Hepatocyte (in vitro differentiated cells): ENCODE data around the gene FUS. TPM values are rescaled to one million over a fixed set of nuclear protein-coding genes. Genes with fewer than 3 reads are reported as not detected.

Source experiments
- DNase-seq: peaks from one replicate; pipeline ENCODE4 v3.0.0-alpha.2; 2016; ENCODE audit warnings: low spot score
- H2AFZ ChIP-seq: fragments of 200-600 bp; sonication (generic); 2 replicates; pipeline ENCODE4 v1.6.0; 2016; ENCODE audit warnings: antibody characterized with exemption, mild to moderate bottlenecking
- H3K27ac ChIP-seq: fragments of 200-600 bp; sonication (generic); 2 replicates; pipeline ENCODE4 v1.5.1; 2016; ENCODE audit warnings: mild to moderate bottlenecking
- H3K27me3 ChIP-seq: fragments of 200-600 bp; sonication (generic); 2 replicates; pipeline ENCODE4 v1.6.1; 2016
- H3K36me3 ChIP-seq: fragments of 200-600 bp; sonication (generic); replicated peaks from 2 replicates; pipeline ENCODE4 v1.5.1; 2016; ENCODE audit warnings: low read depth; ENCODE audit not compliant: insufficient read depth
- H3K4me1 ChIP-seq: fragments of 200-600 bp; sonication (generic); 2 replicates; pipeline ENCODE4 v1.5.1; 2016; ENCODE audit warnings: mild to moderate bottlenecking, moderate library complexity; ENCODE audit not compliant: insufficient read depth
- H3K4me2 ChIP-seq: fragments of 200-600 bp; sonication (generic); 2 replicates; pipeline ENCODE4 v1.6.0; 2016
- H3K4me3 ChIP-seq: fragments of 200-600 bp; sonication (generic); 2 replicates; pipeline ENCODE4 v1.5.1; 2016; ENCODE audit warnings: mild to moderate bottlenecking
- H3K79me2 ChIP-seq: fragments of 200-600 bp; sonication (generic); 2 replicates; pipeline ENCODE4 v1.6.0; 2017; ENCODE audit warnings: mild to moderate bottlenecking
- H3K9me2 ChIP-seq: fragments of 200-600 bp; sonication (generic); replicated peaks from 2 replicates; pipeline ENCODE4 v1.6.0; 2017; ENCODE audit warnings: mild to moderate bottlenecking; ENCODE audit not compliant: insufficient read depth
- H3K9me3 ChIP-seq: fragments of 200-600 bp; sonication (generic); 2 replicates; pipeline ENCODE4 v1.5.1; 2016; ENCODE audit warnings: low read depth, mild to moderate bottlenecking
- H4K20me1 ChIP-seq: fragments of 200-600 bp; sonication (generic); 2 replicates; pipeline ENCODE4 v1.6.0; 2016; ENCODE audit warnings: mild to moderate bottlenecking; ENCODE audit not compliant: insufficient read depth, poor library complexity, severe bottlenecking
- EZH2 ChIP-seq: fragments of 200-600 bp; sonication (generic); IDR thresholded peaks from 2 replicates; pipeline ENCODE4 v1.6.1; 2016; ENCODE audit warnings: antibody characterized with exemption, mild to moderate bottlenecking, borderline replicate concordance
- EZH2phosphoT487 ChIP-seq: fragments of 200-600 bp; sonication (generic); IDR thresholded peaks from one replicate; pipeline ENCODE4 v1.6.1; 2018; ENCODE audit warnings: antibody characterized with exemption, mild to moderate bottlenecking, low read depth, moderate library complexity; ENCODE audit not compliant: unreplicated experiment, severe bottlenecking
- WGBS: methylation state at CpG from one replicate; pipeline ENCODE4 v1.1.6; 2016; ENCODE audit warnings: low lambda C conversion rate; ENCODE audit errors: missing lambda C conversion rate; 5-methylcytosine and 5-hydroxymethylcytosine counted together
- polyA plus RNA-seq: library from polyadenylated mRNA; unstranded; fragments of >200 nt; fragmentation: Nextera tagmentation; extraction: Ambion mirVana; gene quantifications from 2 replicates; pipeline ENCODE4 v1.2.1, GENCODE V29; 2016
- total RNA-seq: library from RNA; depleted of rRNA; stranded (reverse); fragments of >200 nt; gene quantifications from 2 replicates; pipeline ENCODE4 v1.2.3, GENCODE V29; 2014
- TF ChIP-seq, protein P1 (sequence below): fragments of 200-600 bp; sonication (generic); IDR thresholded peaks from 2 replicates; pipeline ENCODE4 v1.5.1; 2016; ENCODE audit warnings: antibody characterized with exemption, mild to moderate bottlenecking; ENCODE audit not compliant: poor library complexity

FUS gene
- total and polyA plus RNA-seq, 2 experiments from 2014 or later: 47.4 to 327 TPM

DNA sequence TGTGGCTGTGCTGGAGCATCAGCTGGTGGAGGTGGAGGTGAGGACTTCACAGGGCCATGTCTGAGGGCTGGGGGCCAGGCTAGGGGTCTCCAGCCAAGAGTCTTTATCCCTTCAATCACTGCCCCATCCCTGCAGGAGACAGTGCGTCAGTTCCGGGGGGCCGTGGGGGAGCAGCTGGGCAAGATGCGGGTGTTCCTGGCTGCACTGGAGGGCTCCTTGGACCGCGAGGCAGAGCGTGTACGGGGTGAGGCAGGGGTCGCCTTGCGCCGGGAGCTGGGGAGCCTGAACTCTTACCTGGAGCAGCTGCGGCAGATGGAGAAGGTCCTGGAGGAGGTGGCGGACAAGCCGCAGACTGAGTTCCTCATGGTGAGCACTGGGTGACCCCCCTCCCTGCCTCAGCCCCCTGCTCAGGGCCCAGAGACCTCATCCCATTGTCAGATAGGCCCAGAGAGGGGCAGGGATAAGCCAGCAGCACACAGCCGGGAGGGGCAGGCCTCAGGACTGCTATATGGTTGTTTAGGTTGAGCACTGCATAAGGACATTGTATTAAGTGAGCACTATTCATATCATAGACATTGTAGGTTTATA, 39.3 kb downstream of the FUS start:
- TF ChIP-seq EZH2 (no peak), EZH2phosphoT487 (no peak)
- TF ChIP-seq, protein P1, sequence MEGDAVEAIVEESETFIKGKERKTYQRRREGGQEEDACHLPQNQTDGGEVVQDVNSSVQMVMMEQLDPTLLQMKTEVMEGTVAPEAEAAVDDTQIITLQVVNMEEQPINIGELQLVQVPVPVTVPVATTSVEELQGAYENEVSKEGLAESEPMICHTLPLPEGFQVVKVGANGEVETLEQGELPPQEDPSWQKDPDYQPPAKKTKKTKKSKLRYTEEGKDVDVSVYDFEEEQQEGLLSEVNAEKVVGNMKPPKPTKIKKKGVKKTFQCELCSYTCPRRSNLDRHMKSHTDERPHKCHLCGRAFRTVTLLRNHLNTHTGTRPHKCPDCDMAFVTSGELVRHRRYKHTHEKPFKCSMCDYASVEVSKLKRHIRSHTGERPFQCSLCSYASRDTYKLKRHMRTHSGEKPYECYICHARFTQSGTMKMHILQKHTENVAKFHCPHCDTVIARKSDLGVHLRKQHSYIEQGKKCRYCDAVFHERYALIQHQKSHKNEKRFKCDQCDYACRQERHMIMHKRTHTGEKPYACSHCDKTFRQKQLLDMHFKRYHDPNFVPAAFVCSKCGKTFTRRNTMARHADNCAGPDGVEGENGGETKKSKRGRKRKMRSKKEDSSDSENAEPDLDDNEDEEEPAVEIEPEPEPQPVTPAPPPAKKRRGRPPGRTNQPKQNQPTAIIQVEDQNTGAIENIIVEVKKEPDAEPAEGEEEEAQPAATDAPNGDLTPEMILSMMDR: no peak
- H4K20me1 ChIP-seq: no peaks in the 10 kb centered on the region

DNA sequence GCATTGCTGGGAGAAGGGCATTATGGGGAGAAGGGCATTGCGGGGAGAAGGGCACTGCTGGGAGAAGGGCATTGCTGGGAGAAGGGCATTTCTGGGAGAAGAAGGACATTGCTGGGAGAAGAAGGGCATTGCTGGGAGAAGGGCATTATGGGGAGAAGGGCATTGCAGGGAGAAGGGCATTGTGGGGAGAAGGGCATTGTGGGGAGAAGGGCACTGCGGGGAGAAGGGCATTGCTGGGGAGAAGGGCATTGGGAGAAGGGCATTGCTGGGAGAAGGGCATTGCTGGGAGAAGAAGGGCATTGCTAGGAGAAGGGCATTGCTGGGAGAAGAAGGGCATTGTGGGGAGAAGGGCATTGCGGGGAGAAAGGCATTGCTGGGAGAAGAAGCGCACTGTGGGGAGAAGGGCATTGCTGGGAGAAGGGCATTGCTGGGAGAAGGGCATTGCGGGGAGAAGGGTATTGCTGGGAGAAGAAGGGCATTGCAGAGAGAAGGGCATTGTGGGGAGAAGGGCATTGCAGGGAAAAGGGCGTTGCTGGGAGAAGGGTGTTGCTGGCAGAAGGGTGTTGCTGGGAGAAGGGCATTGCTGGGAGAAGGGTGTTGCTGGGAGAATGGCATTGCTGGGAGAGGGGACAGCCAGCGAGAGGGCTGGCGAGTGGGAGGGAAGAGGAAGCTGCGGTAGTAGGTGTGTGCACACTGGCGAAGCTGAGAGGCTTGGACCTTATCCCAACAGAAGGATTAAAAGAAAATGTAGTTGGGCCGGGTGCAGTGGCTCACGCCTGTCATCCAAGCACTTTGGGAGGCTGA, 41.6 kb downstream of the FUS start:
- H3K27ac ChIP-seq: no peak overlapping the region
- DNase-seq: no peak
- H4K20me1 ChIP-seq: no peaks in the 10 kb centered on the region
- no peaks in the 10 kb centered on the region for H3K36me3 ChIP-seq
- H3K27me3 ChIP-seq: peaks cover 30% of the 10 kb centered on the region
- no peaks in the 10 kb centered on the region for H3K9me3 ChIP-seq
- H3K9me2 ChIP-seq: no peaks in the 10 kb centered on the region
- 79% methylated on average over 9 of the region's 12 CpGs for WGBS
- peaks cover 5% of the 10 kb centered on the region for H3K4me1 ChIP-seq
- H3K4me3 ChIP-seq: no peak overlapping the region
- no peak overlapping the region for H2AFZ ChIP-seq
- no peak overlapping the region for H3K4me2 ChIP-seq
- H3K79me2 ChIP-seq: no peaks in the 10 kb centered on the region
- no peak for TF ChIP-seq EZH2
- no peak for TF ChIP-seq EZH2phosphoT487
- TF ChIP-seq, protein P1: no peak

More for the DNA sequence above, 39.3 kb downstream of the FUS start:
- Histone ChIP-seq H3K27me3 (peaks cover 51% of the 10 kb centered on the region), H3K4me2 (no peak overlapping the region), H2AFZ (no peak overlapping the region), H3K4me1 (peaks cover 27% of the 10 kb centered on the region), H3K27ac (no peak overlapping the region), H3K4me3 (no peak overlapping the region), H3K9me2 (no peaks in the 10 kb centered on the region), H3K9me3 (no peaks in the 10 kb centered on the region), H3K36me3 (no peaks in the 10 kb centered on the region), H3K79me2 (no peaks in the 10 kb centered on the region)
- DNase-seq: no peak
- 94% methylated on average over 15 of the region's 15 CpGs for WGBS

DNA sequence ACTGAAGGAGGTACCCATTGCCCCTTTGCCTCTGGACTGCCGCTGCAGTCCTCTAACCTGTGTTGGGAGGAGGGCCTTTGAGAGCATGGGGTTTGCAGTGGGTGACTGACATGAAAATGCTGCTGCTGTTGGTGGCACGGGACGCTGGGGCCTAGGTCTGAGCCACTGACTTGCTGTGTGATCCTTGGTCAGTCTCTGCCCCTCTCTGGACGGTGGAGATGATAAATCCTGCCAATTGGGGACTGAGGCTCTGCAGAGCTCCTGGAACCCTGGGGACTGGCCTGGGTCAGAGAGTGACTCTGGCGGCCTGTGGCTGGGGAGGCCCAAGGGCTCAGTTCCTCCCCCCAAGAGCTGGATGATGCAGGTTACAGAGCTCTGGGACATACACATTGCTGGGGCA, 43.1 kb downstream of the FUS start:
- 89% methylated on average over 5 of the region's 5 CpGs for WGBS
- no peak overlapping the region for H3K4me2 ChIP-seq
- H4K20me1 ChIP-seq: no peaks in the 10 kb centered on the region
- no peak overlapping the region for H2AFZ ChIP-seq
- no peaks in the 10 kb centered on the region for H3K36me3 ChIP-seq
- H3K4me1 ChIP-seq: no peaks in the 10 kb centered on the region
- H3K27me3 ChIP-seq: peaks cover 16% of the 10 kb centered on the region
- no peaks in the 10 kb centered on the region for H3K9me2 ChIP-seq
- no peak overlapping the region for H3K27ac ChIP-seq
- H3K4me3 ChIP-seq: no peak overlapping the region
- no peaks in the 10 kb centered on the region for H3K79me2 ChIP-seq
- TF ChIP-seq, protein P1: no peak
- TF ChIP-seq EZH2: no peak
- no peak for TF ChIP-seq EZH2phosphoT487
- no peaks in the 10 kb centered on the region for H3K9me3 ChIP-seq
- no peak for DNase-seq
